ENCODE data around the gene MANSC1. TPM values are rescaled to one million over a fixed set of nuclear protein-coding genes. Genes with fewer than 3 reads are reported as not detected.

Gene MANSC1
- total and polyA plus RNA-seq, 2 of the 13 experiments (the other 11 are each of a cell fraction or from before 2014, with no cell fraction given) = 1.9 to 4.2 TPM

DNA sequence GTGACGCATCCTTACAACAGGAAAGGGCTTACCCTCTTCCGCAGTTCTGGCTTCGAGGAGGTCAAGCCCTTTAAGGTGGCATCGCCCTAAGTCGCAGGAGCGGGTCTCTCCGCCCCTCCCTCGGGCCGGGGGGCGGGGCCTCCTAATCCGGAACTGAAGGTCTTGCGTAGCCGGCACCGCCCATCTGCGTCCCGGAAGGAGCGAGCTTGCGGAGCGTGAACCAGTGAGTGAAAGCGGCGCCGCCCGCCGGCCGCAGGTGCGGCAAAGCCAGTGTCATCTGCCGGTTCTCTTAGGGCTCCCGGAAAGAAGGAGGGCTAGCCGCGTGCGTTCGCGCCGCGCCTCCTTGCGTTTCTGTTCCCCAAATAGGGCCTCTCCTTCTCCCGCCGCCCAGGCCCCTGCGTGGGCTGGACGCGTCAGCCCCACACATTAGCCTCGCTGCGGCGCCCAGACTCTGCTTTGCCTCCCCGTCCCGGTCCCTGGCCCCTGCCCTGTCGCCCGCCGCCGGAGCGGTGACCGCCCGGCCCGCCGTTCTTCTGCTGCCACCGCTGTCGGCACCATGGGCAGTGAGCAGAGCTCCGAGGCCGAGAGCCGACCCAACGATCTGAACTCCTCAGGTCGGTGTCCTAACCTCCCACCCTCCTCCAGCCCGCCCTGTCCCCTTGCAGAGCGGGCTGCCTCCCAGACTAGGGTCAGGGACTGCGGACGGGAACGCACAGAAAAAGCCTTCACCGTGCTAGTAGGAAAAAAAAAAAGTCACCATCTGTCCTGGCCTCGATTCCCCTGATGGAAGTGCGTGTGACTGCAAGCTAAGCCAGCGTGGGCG, 7.1 kb upstream of the MANSC1 start, which contains the start of gene BORCS5 (continued):
- TF ChIP-seq NCOA5 (CRISPR knock-in tag; IDR thresholded peaks at IDR 0.05) = no peak
- no peak for TF ChIP-seq PTBP1 (IDR thresholded peaks at IDR 0.05; ENCODE audit: low read depth, low read length, poor library complexity, severe bottlenecking)
- no peak for TF ChIP-seq SMC3 (IDR thresholded peaks at IDR 0.05; ENCODE audit: low read length)
- TF ChIP-seq RORA (CRISPR knock-in tag; IDR thresholded peaks at IDR 0.05) = no peak
- no peak for TF ChIP-seq ZNF672 (CRISPR knock-in tag; IDR thresholded peaks at IDR 0.05)
- TF ChIP-seq HOXA3 (CRISPR knock-in tag; IDR thresholded peaks at IDR 0.05) = peak; percentile 62; the same call in 1 of the 2 replicates
- TF ChIP-seq ZNF703 (CRISPR knock-in tag; IDR thresholded peaks at IDR 0.05; ENCODE audit: borderline replicate concordance) = no peak
- TF ChIP-seq TCF12 (IDR thresholded peaks at IDR 0.05) = no peak
- TF ChIP-seq TCF12 (CRISPR knock-in tag; IDR thresholded peaks at IDR 0.05) = 0 out of 2 replicates have a peak, but pooled peaks have one; percentile 42
- TF ChIP-seq ZFX (CRISPR knock-in tag; IDR thresholded peaks at IDR 0.05; ENCODE audit: low read depth) = peak; percentile 77
- no peak for TF ChIP-seq XBP1 (CRISPR knock-in tag; IDR thresholded peaks at IDR 0.05)
- TF ChIP-seq, protein P1, sequence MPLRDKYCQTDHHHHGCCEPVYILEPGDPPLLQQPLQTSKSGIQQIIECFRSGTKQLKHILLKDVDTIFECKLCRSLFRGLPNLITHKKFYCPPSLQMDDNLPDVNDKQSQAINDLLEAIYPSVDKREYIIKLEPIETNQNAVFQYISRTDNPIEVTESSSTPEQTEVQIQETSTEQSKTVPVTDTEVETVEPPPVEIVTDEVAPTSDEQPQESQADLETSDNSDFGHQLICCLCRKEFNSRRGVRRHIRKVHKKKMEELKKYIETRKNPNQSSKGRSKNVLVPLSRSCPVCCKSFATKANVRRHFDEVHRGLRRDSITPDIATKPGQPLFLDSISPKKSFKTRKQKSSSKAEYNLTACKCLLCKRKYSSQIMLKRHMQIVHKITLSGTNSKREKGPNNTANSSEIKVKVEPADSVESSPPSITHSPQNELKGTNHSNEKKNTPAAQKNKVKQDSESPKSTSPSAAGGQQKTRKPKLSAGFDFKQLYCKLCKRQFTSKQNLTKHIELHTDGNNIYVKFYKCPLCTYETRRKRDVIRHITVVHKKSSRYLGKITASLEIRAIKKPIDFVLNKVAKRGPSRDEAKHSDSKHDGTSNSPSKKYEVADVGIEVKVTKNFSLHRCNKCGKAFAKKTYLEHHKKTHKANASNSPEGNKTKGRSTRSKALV (CRISPR knock-in tag; IDR thresholded peaks at IDR 0.05) = peak; percentile 25
- TF ChIP-seq SUZ12 (IDR thresholded peaks at IDR 0.05; ENCODE audit: low read depth, low read length) = no peak
- peak; percentile 86 for TF ChIP-seq ZNF501 (CRISPR knock-in tag; IDR thresholded peaks at IDR 0.05)
- TF ChIP-seq E2F2 (CRISPR knock-in tag; IDR thresholded peaks at IDR 0.05; ENCODE audit: borderline replicate concordance) = no peak
- no peak for TF ChIP-seq ZFP36L2 (CRISPR knock-in tag; IDR thresholded peaks at IDR 0.05)
- no peak for TF ChIP-seq HNF4G (IDR thresholded peaks at IDR 0.05; ENCODE audit: borderline replicate concordance, low read depth, low read length)
- 0 out of 2 replicates have a peak, but pooled peaks have one; percentile 11 for TF ChIP-seq HNF4G (CRISPR knock-in tag; IDR thresholded peaks at IDR 0.05; ENCODE audit: borderline replicate concordance, low read depth)
- no peak for TF ChIP-seq SMARCE1 (IDR thresholded peaks at IDR 0.05; ENCODE audit: borderline replicate concordance)
- no peak for TF ChIP-seq REL (CRISPR knock-in tag; conservative IDR thresholded peaks at IDR 0.05)
- TF ChIP-seq ZNF18 (CRISPR knock-in tag; IDR thresholded peaks at IDR 0.05; ENCODE audit: insufficient replicate concordance) = peak; percentile 33
- peak; percentile 62 for TF ChIP-seq ZNF292 (CRISPR knock-in tag; IDR thresholded peaks at IDR 0.05; ENCODE audit: borderline replicate concordance, low read depth)
- peak; percentile 72 for TF ChIP-seq ZNF362 (CRISPR knock-in tag; IDR thresholded peaks at IDR 0.05; ENCODE audit: borderline replicate concordance)
- no peak; the same call in 1 of the 2 replicates for TF ChIP-seq KLF15 (CRISPR knock-in tag; IDR thresholded peaks at IDR 0.05; ENCODE audit: borderline replicate concordance)

Measured in HepG2 (cell line).